Neutrophil (primary cell): ENCODE measurements around the gene PIP4K2A.

Source experiments
- H3K27ac ChIP-seq: fragments of 200-600 bp; sonication (generic); 2 replicates; pipeline ENCODE4 v1.5.1; 2016; ENCODE audit warnings: mild to moderate bottlenecking, moderate library complexity
- H3K27me3 ChIP-seq: fragments of 200-600 bp; sonication (generic); 2 replicates; pipeline ENCODE4 v1.6.0; 2016; ENCODE audit warnings: mild to moderate bottlenecking
- H3K36me3 ChIP-seq: fragments of 200-600 bp; sonication (generic); 2 replicates; pipeline ENCODE4 v1.5.1; 2017
- H3K4me1 ChIP-seq, 2 experiments: fragments of 200-600 bp in 1 of 2; sonication (generic) in 1 of 2; 1 replicate in 1 of 2; 2 replicates in 1 of 2; pipeline versions ENCODE4 v1.5.1 to v1.6.1; 2013 to 2016; ENCODE audit warnings: low read depth in 1 of 2, low read length in 1 of 2, mild to moderate bottlenecking in 1 of 2, moderate library complexity in 1 of 2; ENCODE audit not compliant: control insufficient read depth in 1 of 2, insufficient read depth in 1 of 2
- H3K4me3 ChIP-seq, 2 experiments: fragments of 200-600 bp in 1 of 2; sonication (generic) in 1 of 2; 1 replicate in 1 of 2; 2 replicates in 1 of 2; pipeline ENCODE4 v1.5.1; 2013 to 2016; ENCODE audit warnings: low read depth in 1 of 2, low read length in 1 of 2, mild to moderate bottlenecking in 1 of 2, moderate library complexity in 1 of 2
- H3K9me3 ChIP-seq: fragments of 200-600 bp; sonication (generic); 2 replicates; pipeline ENCODE4 v1.5.1; 2016
- CTCF ChIP-seq: fragments of 200-600 bp; sonication (generic); IDR thresholded peaks from 2 replicates; pipeline ENCODE4 v1.5.1; 2016; ENCODE audit warnings: antibody characterized with exemption

Gene PIP4K2A

GRCh38 chr10:22690614-22691431 lies 23.6 kb downstream of the PIP4K2A start:
- Histone ChIP-seq H3K27ac (peak overlapping the region; percentile 59), H3K4me1 (peaks cover 13 to 20% of the 10 kb centered on the region in 2 experiments), H3K4me3 (no peak overlapping the region), H3K27me3 (no peaks in the 10 kb centered on the region), H3K36me3 (no peaks in the 10 kb centered on the region), H3K9me3 (no peaks in the 10 kb centered on the region)
- TF ChIP-seq CTCF: no peak

- Histone ChIP-seq H3K4me3 (no peak overlapping the region), H3K9me3 (no peaks in the 10 kb centered on the region), H3K36me3 (no peaks in the 10 kb centered on the region), H3K4me1 (peaks cover 13 to 20% of the 10 kb centered on the region in 2 experiments), H3K27me3 (no peaks in the 10 kb centered on the region), H3K27ac (peak overlapping the region; percentile 59)
- TF ChIP-seq CTCF: no peak
Measured at GRCh38 chr10:22690158-22690557, 24.2 kb downstream of the PIP4K2A start.

- Histone ChIP-seq H3K27me3 (no peaks in the 10 kb centered on the region), H3K4me3 (no peak overlapping the region), H3K36me3 (no peaks in the 10 kb centered on the region), H3K27ac (no peak overlapping the region), H3K4me1 (peaks cover 24 to 39% of the 10 kb centered on the region in 2 experiments), H3K9me3 (no peaks in the 10 kb centered on the region)
- no peak for TF ChIP-seq CTCF
Measured at GRCh38 chr10:22686347-22686746, 28.0 kb downstream of the PIP4K2A start.

- no peak for TF ChIP-seq CTCF
- no peaks in the 10 kb centered on the region for H3K27me3 ChIP-seq
- no peaks in the 10 kb centered on the region for H3K9me3 ChIP-seq
- H3K27ac ChIP-seq: no peak overlapping the region
- no peaks in the 10 kb centered on the region for H3K36me3 ChIP-seq
- H3K4me1 ChIP-seq: peaks cover 22 to 35% of the 10 kb centered on the region in 2 experiments
- H3K4me3 ChIP-seq: no peak overlapping the region
Measured at GRCh38 chr10:22685926-22686325, 28.5 kb downstream of the PIP4K2A start.

- Histone ChIP-seq H3K36me3 (no peaks in the 10 kb centered on the region), H3K27ac (no peak overlapping the region), H3K4me1 (peaks cover 12 to 29% of the 10 kb centered on the region in 2 experiments), H3K4me3 (no peak overlapping the region), H3K27me3 (no peaks in the 10 kb centered on the region), H3K9me3 (no peaks in the 10 kb centered on the region)
- TF ChIP-seq CTCF: no peak
Measured at GRCh38 chr10:22684699-22685098, 29.7 kb downstream of the PIP4K2A start.
